ENCODE measurements around the gene MREG.

- TF ChIP-seq, protein P1, sequence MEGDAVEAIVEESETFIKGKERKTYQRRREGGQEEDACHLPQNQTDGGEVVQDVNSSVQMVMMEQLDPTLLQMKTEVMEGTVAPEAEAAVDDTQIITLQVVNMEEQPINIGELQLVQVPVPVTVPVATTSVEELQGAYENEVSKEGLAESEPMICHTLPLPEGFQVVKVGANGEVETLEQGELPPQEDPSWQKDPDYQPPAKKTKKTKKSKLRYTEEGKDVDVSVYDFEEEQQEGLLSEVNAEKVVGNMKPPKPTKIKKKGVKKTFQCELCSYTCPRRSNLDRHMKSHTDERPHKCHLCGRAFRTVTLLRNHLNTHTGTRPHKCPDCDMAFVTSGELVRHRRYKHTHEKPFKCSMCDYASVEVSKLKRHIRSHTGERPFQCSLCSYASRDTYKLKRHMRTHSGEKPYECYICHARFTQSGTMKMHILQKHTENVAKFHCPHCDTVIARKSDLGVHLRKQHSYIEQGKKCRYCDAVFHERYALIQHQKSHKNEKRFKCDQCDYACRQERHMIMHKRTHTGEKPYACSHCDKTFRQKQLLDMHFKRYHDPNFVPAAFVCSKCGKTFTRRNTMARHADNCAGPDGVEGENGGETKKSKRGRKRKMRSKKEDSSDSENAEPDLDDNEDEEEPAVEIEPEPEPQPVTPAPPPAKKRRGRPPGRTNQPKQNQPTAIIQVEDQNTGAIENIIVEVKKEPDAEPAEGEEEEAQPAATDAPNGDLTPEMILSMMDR (IDR thresholded peaks at IDR 0.05), result no peak
- no peak for TF ChIP-seq POLR2A (IDR thresholded peaks at IDR 0.05)
Measured at GRCh38 chr2:216055680-216056079, 42.3 kb upstream of the MREG start.

Data from testis (tissue), 2 donors.